Regular cardiac myocyte (primary cell): ENCODE results near the gene RGL1. TPM values are rescaled to one million over a fixed set of nuclear protein-coding genes. Genes with fewer than 3 reads are reported as not detected.

Source experiments
- total RNA-seq: library from RNA; depleted of rRNA; stranded (reverse); fragments of >200 nt; gene quantifications from 2 replicates; pipeline ENCODE4 v1.2.3, GENCODE V29; 2014

Gene RGL1
- total RNA-seq, result 22.4 and 29.0 TPM in 2 replicates

DNA sequence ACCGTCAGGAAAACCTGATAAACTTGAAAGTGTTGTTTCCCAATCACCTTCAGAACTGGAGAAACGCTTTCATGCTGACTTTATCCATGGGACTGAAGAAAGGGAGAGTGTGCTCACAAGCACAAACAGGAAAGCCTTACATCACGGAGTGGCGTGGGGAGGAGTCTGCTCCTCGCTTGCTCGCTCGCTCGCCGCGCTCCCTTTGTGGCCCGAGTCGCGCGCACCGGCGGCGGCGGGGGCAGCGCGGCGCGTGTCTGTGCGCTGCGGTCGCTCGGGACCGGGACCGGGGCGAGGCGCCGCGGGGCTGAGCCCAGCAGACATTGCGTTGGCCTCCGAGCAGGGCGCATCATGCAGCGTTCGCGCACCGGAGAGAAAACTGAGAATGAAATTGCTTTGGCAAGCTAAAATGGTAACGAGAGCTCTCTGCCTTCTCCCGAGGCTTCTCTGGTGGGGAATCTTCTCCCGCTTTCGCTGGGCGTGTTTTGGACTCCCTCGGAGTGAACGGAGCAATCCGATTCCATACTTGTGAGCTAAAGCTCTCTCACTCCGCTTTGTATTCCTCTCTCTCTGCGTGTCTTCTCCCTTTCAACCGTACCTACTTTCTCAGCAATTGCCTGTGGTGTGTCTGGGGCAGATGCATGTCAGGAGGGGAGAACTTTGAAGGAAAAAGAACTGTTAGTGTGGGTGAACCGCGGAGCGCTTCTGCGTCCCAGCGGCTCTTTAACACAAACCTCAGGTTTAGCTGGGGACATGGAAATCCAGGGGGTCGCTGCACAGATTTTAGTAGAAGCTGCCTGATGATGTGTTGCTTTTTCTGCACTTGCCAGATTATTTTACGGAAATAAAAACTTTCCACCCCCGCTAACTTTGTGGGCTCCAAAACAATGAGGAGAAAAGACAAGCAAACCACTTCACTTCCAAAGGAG lies at the start of gene RGL1:
TSS of gene RGL1 (plus strand) at position 205 of the 926 bp plus-strand sequence. CDS start at position 383, 178 bp downstream.

Other genes starting within 250 kb of the RGL1 start
- gene NCF2, start 214.7 kb upstream of the RGL1 start, total RNA-seq, result 0.19 and 0.56 TPM in 2 replicates
- gene ARPC5, start 169.3 kb upstream of the RGL1 start, total RNA-seq, result 140 and 220 TPM in 2 replicates
- gene APOBEC4, start 151.8 kb upstream of the RGL1 start, total RNA-seq, result not detected in 2 replicates
- 0.77 and 1.4 TPM in 2 replicates for gene COLGALT2, start 232.6 kb downstream of the RGL1 start, total RNA-seq
- gene TSEN15, start 246.6 kb downstream of the RGL1 start, total RNA-seq, result 28.2 and 41.0 TPM in 2 replicates